Measurements from ENCODE around the gene SNX8.
"Not testable (repeated sequence)": the region's sequence is repeated elsewhere in the genome, so short reads cannot be mapped to it uniquely, and the experiment has no call there.

Gene SNX8

DNA sequence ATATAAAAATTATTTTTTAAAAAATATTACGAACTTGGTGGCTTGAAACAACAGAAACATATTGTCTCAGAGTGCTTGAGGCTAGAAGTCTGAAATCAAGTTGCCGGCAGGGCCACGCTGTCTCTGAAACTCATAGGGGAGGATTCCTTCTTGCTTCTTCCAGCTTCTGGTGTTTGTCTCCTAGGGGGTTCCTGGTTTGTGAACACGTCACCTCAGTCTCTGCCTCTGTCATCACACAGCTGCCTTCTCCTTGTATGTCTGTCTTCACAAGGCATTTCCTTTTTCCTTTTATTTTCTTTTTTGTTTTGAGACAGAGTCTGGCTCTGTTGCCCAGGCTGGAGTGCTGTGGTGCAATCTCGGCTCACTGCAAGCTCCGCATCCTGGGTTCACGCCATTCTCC, 12.7 kb upstream of the SNX8 start:
- no peak for DNase-seq

DNA sequence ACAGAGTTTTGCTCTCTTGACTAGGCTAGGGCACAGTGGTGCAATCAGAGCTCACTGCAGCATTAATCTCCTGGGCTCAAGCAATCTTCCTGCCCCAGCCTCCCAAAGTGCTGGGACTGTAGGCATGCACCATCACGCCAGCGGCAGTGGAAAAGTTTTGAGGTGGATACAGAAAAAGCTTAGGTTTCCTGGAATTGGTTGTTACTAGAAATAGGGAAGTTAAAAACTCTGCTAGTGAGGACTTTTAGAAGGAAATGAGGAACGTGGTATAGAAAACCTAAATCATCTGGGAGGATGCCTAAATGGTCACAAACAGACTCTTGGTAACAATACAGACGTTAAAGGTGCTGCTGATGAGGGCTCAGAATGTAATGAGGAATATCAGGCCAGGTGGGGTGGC, 10.9 kb upstream of the SNX8 start:
- DNase-seq: no peak

DNA sequence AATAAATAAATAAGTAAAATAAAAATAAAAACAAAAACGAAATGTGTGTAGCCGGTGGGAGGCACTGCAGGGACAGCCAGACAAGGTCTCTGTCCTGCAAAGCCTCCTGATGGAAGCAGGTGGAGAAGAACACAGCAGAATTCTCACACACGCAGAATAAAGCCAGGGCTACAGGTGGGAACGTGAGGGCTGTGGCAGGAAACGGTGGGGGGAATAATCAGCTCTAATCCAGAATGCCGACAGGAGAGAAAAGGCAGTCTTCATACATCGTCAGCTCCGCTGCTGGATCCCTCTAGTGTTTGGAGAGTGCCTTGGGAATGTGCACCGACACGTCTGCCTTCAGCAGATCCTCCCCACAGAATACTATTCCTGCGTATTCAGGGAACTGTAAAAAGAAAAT, 6.8 kb upstream of the SNX8 start:
- DNase-seq: no peak

DNA sequence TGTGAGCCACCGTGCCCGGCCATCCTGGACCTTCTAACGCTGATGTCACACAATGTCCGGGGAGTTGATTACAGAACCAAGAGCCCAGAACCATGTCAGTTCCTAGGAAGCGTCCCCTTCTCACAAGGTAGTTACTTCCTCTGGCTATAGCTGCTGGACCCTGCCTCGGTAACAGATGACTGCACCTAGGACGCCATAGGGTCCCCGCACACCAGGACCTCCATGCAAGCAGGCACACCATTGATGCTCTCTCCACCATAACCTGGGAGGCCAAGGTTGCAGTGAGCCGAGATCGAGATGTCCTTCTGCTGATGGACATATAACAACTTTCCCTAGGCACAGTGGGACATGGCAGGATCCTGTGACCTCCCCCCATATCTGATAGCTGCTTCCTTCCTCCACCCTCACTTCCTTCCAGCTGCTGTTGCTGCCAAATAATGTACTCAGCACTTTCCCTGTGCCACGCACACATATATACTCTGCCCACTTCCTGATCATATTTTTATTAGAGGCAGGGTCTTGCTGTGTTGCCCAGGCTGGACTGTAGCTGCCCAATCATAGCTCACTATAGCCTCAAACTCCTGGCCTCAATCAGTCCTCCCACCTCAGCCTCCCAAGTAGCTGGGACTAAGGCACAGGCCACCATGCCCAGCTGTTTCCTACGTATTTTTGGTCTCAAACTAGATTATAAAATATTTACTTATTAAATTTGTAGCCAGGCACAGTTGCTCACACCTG, 3.5 kb upstream of the SNX8 start:
- no peak for DNase-seq

DNA sequence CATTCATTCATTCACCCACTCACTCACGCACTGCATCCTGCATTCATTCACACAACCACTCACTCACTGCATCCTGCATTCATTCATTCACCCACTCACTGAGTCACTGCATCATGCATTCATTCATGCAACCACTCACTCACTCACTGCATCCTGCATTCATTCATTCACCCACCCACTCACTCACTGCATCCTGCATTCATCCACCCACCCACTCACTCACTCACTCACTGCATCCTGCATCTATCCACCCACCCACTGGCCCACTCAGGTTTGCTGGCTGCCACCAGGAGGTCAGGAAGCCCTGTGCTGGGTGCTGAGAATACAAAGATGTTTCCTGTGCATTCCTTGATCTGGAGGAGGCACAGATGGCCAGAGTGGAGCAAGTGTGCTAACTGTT, 2.3 kb upstream of the SNX8 start:
- DNase-seq: no peak

DNA sequence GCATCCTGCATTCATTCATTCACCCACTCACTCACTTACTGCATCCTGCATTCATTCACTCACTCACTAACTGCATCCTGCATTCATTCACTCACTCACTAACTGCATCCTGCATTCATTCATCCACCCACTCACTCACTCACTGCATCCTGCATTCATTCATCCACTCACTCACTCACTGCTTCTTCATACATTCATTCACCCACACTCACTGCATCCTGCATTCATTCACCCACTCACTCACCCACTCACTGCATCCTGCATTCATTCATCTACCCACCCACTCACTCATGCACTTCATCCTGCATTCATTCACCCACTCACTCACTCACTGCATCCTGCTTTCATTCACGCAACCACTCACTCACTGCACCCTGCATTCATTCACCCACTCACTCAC, 1.5 kb upstream of the SNX8 start:
- DNase-seq: no peak

DNA sequence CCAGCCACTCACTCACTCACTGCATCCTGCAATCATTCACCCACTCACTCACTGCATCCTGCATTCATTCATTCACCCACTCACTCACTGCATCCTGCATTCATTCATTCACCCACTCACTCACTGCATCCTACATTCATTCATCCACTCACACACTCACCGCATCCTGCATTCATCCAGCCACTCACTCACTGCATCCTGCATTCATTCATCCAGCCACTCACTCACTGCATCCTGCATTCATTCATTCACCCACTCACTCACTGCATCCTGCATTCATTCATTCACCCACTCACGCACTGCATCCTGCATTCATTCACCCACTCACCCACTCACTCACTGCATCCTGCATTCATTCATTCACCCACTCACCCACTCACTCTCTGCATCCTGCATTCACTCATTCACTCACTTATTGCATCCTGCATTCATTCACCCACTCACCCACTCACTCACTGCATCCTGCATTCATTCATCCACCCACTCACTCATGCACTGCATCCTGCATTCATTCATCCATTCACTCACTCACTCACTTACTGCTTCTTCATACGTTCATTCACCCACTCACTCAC, 802 bp upstream of the SNX8 start:
- DNase-seq: not testable (repeated sequence)

DNA sequence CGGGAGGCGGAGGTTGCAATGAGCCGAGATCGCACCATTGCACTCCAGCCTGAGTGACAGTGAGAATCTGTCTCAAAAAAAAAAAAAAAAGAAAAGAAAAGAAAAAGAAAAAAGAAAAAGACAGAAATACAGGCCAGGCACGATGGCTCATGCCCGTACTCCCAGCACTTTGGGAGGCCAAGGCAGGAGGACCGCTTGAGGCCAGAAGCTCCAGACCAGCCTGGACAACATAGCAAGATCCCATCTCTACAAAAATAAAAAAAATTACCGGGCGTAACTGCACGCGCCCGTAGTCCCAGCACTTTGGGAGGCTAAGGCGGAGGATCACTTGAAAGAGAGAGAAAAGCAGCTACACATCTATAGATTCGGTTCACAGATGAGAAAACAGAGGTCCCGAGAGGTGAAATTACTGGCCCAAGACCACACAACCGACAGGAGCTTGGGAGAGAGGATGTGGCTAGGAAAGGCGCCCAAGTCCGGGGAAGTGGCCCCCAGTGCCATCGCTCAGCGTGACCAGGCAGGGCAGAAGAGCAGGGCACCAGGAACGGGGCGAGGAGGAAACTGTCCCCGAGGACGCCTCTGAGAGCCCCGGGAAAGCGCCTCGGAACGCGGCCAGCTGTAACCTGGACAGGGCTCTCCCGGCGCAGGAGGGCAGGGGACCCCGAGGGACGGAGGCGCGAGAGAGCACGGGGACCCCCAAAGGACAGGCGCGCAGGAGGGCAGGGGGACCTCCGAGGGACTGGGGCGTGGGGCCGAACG, 612 bp downstream of the SNX8 start:
- no peak for DNase-seq

DNA sequence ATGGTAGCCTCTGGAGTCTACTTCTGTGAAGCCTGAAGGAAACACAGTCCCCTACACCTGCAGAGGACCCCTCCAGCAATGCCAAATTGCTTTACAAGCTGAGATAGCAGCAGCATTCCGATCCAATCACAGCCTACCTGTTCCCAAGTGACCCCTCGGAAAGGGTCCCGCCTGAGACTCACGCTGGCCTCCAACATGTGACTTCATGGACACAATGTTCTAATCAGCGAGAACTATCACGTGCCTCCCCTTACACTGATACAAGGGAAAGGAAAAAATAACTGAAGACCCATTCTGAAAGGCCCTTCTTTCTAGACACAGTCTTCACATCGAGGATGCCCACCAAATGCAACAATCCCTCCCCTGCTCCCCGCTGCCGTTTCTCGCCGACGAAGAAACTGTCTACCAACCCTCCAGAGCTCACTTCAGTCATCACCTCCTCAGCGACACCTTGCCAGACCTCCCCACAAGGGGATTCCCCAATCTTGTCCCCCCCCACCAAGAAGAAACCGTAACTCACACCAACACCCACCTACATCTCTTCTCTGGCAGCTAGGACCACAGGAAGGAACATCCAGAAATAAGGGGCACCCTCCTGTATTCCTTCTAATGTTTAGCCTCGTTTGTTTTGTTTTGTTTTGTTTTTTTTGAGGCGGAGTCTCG, 1.8 kb downstream of the SNX8 start:
- DNase-seq: no peak

DNA sequence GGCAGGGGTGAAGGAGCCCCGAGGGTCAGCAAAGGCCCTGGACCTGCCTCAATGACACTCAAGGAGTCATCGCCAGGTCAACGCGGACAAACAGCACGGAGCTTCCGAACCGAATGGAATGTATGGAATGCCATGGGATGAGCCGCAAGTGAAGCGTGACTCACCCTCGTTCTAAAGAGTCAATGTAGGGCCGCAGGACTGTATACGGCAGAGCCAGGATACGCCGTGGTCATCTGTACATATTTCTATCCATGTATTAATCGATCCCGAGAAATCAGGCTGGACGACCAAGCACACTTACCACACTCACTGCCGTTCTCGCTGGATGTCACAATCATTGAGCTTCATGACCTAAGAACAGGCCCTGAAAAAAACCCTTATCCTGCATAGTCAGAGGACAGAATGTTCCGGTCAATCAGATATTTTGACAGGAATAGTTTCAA, 4.3 kb downstream of the SNX8 start:
- DNase-seq: no peak

DNA sequence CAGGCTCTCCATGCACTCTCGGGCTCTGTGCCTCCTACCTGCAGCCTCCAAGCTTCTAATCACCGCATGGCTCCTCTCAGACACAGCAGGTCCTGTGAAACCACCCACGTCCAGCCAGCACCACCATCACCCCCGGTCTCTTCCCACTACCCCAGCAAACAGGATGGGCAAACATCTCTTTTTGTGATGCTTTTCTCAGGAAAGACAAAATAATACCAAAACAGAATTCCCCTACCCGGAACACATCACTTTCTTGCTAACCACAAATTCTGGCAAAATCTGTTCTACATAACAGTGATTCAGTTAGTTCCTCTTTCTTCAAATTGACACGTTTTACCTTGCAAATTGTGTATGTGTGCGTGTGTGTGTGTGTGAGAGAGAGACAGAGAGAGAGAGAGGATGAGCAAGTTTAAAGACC, 6.5 kb downstream of the SNX8 start:
- DNase-seq: no peak

DNA sequence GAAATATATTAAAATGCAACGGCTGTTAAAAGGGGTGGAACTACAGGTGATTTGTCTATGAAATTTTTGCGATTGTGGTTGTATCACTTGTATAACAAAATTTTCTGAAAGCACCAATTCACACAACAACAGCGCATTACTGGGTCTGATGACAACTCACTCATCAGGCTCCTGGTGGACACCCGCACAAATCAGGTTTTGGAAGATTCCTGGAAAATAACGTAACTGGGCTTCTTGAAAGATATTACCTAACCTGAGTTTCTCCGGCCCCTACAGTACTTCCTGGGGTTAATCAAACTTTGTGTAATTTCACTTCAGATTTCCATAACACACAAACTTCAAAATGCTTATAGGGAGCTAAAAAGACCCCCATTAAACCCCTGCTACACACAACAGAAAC, 7.6 kb downstream of the SNX8 start:
- no peak for DNase-seq

DNA sequence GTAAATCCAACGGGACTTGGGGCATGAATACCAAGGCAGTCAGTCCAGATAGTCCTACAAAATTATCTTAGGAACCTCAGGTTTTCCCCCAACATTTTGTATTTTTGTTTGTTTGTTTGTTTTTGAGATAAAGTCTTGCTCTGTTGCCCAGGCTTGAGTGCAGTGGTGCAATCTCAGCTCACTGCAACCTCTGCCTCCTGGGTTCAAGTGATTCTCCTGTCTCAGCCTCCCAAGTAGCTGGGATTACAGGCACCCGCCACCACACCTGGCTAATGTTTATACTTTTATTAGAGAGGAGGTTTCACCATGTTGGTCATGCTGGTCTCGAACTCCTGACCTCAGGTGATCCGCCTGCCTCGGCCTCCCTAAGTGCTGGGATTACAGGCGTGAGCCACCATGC, 9.0 kb downstream of the SNX8 start:
- not testable (repeated sequence) for DNase-seq

DNA sequence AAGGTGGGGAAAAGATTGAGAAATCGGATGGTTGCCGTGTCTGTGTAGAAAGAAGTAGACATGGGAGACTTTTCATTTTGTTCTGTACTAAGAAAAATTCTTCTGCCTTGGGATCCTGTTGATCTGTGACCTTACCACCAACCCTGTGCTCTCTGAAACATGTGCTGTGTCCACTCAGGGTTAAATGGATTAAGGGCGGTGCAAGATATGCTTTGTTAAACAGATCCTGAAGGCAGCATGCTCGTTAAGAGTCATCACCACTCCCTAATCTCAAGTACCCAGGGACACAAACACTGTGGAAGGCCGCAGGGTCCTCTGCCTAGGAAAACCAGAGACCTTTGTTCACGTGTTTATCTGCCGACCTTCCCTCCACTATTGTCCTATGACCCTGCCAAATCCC, 10.7 kb downstream of the SNX8 start:
- not testable (repeated sequence) for DNase-seq

DNA sequence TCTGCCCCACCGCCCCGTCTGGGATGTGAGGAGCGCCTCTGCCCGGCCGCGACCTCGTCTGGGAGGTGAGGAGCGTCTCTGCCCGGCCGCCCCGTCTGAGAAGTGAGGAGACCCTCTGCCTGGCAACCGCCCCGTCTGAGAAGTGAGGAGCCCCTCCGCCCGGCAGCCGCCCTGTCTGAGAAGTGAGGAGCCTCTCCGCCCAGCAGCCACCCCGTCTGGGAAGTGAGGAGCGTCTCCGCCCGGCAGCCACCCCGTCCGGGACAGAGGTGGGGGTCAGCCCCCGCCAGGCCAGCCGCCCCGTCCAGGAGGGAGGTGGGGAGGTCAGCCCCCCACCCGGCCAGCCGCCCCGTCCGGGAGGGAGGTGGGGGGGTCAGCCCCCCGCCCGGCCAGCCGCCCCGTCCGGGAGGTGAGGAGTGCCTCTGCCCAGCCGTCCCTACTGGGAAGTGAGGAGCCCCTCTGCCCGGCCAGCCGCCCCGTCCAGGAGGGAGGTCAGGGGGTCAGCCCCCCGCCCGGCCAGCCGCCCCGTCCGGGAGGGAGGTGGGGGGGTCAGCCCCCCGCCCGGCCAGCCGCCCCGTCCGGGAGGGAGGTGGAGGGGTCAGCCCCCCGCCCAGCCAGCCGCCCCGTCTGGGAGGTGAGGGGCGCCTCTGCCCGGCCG, 11.4 kb downstream of the SNX8 start:
- DNase-seq: not testable (repeated sequence)

DNA sequence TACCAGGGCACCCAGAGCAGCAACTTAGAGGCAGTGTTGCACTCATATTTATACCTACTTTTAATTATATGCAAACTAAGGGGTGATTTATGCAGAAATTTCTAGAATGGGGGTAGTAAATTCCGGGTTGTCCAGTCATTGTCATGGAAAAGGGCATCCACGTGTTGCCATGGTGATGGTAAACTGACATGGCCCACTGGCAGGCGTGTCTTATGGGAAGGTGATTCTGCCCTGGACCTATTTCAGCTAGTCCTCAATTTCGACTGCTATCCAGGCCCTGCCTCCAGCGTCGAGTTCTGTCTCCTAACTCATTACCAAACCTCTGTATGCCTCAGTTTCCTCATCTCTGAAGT, 12.8 kb downstream of the SNX8 start:
- no peak for DNase-seq

DNA sequence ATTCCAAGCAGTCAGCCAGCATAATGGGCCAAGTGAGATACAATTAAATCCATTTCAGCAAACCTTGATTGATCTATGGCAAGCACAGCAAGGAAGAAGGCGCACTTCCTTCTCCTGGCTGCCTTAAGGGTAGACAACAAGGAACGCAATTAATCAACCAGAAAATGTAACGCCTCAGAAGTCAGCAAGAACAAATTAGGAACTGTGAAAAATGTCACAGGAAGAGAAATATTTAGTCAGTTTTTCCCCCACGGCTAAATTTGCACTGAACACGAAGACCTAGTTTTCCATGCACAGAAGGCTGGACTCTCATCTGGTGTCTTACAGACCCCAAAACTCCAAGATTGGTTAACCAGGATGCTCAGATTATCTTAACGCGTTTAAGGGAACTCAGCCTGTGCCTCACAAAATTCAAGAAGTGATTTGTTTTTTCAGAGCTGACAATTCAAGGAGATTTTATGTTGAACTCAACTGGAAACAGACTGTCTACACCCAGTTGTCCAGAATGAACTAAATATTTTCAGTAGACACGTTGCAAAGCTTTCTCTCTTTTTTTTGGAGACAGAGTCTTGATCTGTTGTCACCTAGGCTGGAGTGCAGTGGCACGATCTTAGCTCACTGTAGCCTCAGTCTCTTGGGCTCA, 14.2 kb downstream of the SNX8 start:
- DNase-seq: no peak

DNA sequence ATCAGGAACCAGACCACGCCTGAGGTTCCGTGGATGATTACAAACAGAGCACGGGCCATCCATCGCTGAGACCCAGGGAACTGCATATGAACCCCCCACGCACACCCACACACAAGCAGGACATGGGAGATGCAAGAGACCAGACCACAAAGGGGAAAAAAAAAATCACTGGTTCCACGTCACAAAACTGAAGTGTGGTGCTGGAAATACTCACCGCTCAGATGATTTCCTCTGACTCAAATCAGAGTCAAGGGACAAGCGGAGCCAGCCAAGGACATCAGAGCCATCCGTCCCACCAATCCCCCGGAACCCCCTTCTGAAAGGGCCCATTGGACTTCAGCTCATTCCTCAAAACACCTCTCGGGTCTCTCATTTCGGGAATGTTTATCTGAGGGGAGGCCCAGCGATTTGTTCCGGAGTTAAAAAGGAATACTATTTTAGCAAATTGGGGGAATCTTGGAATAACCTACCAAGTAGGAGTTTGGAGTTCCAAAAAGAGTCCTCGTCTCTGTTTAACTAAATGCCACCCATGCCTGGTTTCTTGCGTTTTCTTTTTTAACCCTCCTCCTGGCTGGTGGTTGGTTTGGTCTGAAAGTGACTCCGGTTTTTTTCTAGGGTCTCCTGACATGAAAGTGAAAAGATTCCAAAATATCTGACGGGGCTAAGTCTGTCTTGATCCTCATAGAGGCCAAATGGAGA, 15.0 kb downstream of the SNX8 start:
- DNase-seq: no peak

DNA sequence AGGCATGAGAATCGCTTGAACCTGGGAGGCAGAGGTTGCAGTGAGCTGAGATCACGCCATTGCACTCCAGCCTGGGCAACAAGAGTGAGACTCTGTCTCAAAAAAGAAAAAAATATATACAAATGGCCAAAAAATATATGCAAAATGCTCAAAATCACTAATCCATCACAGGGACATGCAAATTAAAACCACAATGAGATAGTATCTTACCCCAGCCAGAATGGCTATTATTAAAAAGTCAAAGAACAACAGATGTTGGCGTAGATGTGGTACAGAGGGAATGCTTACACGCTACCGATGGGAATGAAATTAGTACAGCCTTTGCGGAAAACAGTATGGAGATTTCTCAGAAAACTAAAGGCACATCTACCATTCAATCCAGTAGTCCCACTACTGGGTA, 17.4 kb downstream of the SNX8 start:
- no peak for DNase-seq

DNA sequence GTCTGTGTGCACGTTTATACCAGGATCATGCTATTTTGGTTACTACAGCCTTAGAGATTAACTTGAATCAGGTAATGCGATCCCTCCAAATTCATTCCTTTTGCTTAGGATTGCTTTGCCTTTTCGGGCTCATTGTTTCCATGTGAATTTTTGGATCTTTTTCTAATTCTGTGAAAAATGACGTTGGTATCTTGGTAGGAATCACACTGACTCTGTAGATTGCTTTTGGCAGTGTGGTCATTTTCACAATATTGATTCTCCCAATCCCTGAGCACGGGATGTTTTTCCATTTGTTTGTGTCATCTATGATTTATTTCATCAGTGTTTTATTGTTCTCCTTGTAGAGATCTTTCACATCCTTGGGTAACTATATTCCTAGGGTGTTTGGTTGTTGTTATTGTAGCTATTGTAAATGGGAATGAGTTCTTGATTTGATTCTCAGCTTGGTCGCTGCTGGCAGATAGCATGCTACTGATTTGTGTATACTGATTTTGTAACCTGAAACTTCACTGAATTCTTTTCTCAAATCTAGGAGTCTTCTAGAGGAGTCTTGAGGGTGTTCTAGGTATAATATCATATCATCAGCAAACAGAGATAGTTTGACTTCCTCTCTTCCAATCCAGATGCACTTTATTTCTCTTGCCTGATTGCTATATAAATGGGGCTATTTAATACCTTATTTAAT, 18.2 kb downstream of the SNX8 start:
- no peak for DNase-seq

DNA sequence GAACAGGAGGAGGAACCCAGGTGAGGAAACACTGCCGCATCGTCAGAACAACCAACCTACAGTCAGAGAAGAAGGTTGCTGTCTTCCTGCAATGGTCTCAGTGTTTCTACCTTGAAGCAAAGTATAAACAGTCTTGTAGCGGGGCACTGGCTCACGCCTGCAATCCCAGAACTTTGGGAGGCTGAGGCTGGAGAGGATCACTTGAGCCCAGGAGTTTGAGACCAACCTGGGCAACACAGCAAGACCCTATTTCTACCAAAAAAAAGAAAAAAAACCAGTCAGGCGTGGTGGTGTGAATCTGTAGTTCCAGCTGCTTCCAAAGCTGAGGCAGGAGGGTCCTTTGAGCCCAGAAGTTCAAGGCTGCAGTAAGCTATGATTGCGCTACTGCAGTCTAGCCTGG, 23.4 kb downstream of the SNX8 start:
- no peak for DNase-seq

All from CD4-positive, alpha-beta T cell treated with Interleukin-6 for 4 hours (primary cell).